GM18873 (cell line): ENCODE measurements around the gene BMAL2.

Source experiments
- ATAC-seq: cut with Tn5 transposase; IDR thresholded peaks from one replicate; pipeline ENCODE4 v1.9.1; 2021; ENCODE audit warnings: mild to moderate bottlenecking, moderate library complexity, moderate number of reproducible peaks; ENCODE audit not compliant: unreplicated experiment, low FRiP score

BMAL2 gene

GRCh38 chr12:27351476-27351875 is 18.8 kb downstream of the BMAL2 start:
- no peak for ATAC-seq

- ATAC-seq: no peak
These were observed 22.9 kb downstream of the BMAL2 start for GRCh38 chr12:27355486-27355885.

- no peak for ATAC-seq
These were observed 23.3 kb downstream of the BMAL2 start for GRCh38 chr12:27355979-27356378.

GRCh38 chr12:27359578-27360340 is 27.1 kb downstream of the BMAL2 start:
- no peak for ATAC-seq

- no peak for ATAC-seq
These were observed 28.7 kb downstream of the BMAL2 start for GRCh38 chr12:27361372-27361771.

- ATAC-seq: no peak
These were observed 34.0 kb downstream of the BMAL2 start for GRCh38 chr12:27366621-27367020.

- ATAC-seq: no peak
These were observed 34.4 kb downstream of the BMAL2 start for GRCh38 chr12:27367078-27367477.

- ATAC-seq: no peak
These were observed 49.6 kb downstream of the BMAL2 start for GRCh38 chr12:27382171-27382795.
